Femur (tissue), 1 donor: Measurements from ENCODE around the gene SPECC1.
"Not testable (repeated sequence)": the region's sequence is repeated elsewhere in the genome, so short reads cannot be mapped to it uniquely, and the experiment has no call there.

Source experiments
- DNase-seq: peaks from one replicate; pipeline ENCODE4 v3.0.0-alpha.2; 2017

Gene SPECC1

GRCh38 chr17:20010099-20010863 lies 1.1 kb downstream of the SPECC1 start:
- peak; percentile 71 for DNase-seq

GRCh38 chr17:20010936-20011335 lies 1.8 kb downstream of the SPECC1 start:
- no peak for DNase-seq

- no peak for DNase-seq
Observed at GRCh38 chr17:20012017-20012536, 2.9 kb downstream of the SPECC1 start.

DNA sequence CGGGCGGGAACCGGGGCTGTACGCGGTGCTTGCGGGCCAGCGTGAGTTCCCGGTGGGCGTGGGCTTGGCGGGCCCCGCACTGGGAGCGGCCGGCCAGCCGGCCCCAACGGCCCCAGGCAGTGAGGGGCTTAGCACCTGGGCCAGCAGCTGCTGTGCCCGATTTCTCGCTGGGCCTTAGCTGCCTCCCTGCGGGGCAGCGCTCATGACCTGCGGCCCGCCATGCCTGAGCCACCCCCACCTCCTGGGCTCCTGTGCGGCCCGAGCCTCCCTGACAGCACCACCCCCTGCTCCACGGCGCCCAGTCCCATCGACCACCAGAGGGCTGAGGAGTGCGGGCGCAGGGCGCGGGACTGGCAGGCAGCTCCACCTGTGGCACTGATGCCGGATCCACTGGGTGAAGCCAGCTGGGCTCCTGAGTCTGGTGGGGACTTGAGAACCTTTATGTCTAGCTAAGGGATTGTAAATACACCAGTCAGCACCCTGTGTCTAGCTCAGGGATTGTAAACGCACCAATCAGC lies 7.4 kb downstream of the SPECC1 start:
- DNase-seq = not testable (repeated sequence)

DNA sequence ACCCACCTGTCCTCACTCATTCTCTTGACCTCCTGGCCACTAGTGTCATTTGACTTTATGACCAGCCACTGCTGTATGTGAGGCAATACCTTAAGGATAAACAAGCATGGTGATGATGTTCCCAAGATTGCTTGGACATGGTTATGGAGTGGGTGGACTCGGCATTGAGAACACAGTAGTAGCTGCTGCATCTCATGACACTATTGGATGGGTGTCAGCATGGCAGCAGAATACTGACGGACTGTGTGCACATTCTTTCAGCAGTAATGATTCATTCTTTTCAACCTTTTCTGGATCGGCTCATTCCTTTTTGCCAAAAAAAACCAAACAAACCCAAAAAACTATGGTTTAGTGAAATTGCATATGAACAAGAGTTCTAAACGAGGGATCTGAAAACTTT lies 13.5 kb downstream of the SPECC1 start:
- DNase-seq = no peak

DNA sequence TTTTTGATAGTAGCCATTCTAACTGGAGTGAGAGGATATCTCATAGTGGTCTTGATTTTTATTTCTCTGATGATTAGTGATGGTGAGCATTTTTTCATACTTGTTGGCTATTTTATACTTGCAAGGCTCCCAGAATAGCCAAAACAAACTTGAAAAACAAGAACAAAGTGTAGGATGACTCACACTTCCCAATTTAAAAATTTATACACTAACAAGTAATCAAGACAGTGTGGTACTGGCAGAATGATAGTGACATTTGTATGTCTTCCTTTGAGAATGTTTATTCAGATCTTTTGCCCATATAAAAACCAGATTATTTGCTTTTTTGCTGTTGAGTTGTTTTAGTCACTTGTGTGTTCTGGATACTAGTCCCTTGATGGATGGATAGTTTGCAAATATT lies 17.8 kb downstream of the SPECC1 start:
- no peak for DNase-seq

DNA sequence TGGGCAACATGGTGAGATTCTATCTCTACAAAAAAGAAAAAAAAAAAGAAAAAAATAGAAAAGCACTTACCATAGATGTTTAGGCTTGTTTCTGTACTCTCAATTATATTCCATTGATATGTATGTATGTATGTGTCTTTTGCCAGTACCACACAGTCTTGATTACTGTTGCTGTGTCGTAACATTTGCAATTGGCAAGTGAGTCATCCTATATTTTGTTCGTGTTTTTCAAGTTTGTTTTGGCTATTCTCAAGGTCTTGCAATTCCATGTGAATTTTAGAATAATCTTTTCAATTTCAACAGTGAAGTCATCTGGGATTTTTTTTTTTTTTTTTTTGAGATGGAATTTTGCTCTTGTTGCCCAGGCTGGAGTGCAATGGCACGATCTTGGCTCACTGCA lies 19.3 kb downstream of the SPECC1 start:
- no peak for DNase-seq

GRCh38 chr17:20032636-20033035 lies 23.5 kb downstream of the SPECC1 start:
- DNase-seq = no peak

- no peak for DNase-seq
Observed at GRCh38 chr17:20033415-20033814, 24.3 kb downstream of the SPECC1 start.

- no peak for DNase-seq
Observed at GRCh38 chr17:20035501-20035900, 26.3 kb downstream of the SPECC1 start.

DNA sequence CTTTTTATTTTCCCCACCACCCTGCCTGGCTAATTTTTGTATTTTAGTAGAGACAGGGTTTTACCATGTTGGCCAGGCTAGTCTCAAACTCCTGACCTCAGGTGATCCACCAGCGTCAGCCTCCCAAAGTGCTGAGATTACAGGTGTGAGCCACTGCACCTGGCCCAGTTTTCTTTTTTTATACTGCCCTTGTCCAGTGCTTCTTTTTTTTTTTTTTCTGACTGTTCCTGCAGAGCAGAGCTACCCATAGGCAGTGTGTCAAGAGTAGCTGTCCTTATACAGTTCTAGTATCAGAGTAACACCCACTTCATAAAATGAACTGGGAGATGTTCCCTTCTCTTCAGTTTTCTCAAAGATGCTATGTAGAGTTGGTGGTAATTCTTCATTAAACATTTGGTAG lies 28.1 kb downstream of the SPECC1 start:
- not testable (repeated sequence) for DNase-seq

DNA sequence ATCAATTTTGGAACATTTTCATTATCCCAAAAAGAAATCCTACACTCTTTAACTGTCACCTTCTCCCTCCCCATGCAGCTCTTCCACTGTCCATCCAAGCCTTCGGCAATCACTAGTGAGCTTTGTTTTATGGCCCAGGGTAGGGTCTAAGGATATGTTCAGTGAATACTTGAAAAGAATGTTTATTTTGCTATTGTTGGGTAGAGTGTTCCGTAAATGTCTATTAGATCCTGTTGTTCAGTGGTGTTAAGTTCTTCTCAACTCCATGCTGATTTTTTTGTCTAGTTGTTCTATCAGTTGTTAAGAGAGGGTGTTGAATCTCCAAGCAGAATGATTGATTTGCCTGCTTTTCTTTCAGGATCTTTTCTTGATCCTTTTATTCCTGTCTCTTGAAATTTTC lies 29.9 kb downstream of the SPECC1 start:
- no peak for DNase-seq

GRCh38 chr17:20040216-20040615 lies 31.1 kb downstream of the SPECC1 start:
- no peak for DNase-seq

- DNase-seq = no peak
Observed at GRCh38 chr17:20043021-20043420, 33.9 kb downstream of the SPECC1 start.

GRCh38 chr17:20045476-20045875 lies 36.3 kb downstream of the SPECC1 start:
- no peak for DNase-seq

- DNase-seq = no peak
Observed at GRCh38 chr17:20046629-20047028, 37.5 kb downstream of the SPECC1 start.

GRCh38 chr17:20051624-20052023 lies 42.5 kb downstream of the SPECC1 start:
- DNase-seq = no peak

DNA sequence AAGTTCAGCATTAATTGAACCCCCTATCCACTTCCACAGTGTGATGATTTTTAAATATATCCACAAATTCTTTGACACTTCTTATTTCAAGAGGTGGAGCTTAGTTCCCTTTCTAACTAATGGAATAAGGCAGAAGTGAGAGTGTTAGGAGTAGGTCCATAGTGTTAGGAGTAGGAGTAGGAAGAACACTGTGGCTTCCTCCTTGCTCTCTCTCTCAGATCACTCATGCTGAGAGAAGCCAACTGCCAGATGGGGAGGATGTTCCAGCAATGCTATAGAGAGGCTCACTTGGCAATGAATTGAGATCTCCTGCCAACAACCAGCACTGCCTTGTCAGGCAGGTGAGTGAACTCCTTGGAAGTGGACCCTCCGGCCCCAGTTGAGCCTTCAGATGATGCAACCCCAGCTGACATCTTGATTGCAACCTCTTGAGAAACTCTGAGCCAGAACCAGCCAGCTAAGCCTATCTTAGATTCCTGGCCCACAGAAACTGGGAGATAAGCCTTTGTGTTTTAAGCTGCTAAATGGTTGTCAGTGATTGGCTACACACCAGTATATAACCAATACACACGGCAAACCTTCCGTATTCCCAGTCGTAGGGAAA lies 44.3 kb downstream of the SPECC1 start:
- DNase-seq = no peak

GRCh38 chr17:20059728-20060188 lies 50.6 kb downstream of the SPECC1 start:
- DNase-seq = no peak

DNA sequence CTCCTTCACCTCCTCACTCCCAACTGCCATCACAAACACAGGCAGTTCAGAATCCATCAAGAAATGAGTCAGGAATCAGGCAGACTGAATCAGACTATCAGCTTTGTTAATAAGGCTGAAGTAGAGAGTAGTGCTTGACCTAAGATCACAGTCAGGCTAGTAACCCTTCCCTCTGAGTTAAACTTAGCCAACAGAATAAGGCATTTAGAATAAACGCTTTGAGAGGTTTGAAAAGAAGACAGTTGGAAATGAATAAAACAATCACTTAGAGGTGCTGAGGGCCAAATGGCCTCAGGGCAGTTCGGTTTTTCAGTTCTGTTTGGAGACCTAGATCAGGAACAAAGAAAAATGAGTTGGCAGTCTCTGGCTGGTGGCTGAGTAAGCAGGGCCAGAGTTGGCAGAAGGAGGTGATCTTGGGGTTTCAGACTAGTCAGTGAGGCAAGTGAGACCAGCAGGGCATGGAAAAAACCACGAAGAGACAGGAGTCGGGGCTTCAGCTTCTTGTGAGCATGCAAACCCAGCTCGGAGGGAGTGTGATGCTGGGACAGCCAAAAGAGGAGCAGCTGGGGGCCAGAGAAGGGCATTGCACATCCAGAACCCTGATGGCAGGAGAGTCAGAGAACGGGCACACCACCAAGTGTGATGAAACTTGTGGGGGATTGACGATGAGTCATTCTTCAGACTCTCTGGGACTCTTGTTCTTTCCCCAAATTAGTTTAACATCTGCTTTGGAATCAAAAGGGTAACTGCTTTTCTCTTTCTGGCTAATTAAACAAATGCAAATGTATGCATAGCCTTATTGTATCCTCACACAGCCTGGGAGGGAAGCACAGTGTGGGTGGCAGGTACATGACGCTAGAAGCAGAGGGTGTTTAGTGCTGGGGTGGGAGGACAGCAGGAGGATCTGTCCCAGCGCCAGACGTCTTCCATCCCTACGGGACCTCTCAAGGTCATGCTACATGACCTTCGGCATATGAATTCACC lies 54.8 kb downstream of the SPECC1 start:
- DNase-seq = peak; percentile 84

DNA sequence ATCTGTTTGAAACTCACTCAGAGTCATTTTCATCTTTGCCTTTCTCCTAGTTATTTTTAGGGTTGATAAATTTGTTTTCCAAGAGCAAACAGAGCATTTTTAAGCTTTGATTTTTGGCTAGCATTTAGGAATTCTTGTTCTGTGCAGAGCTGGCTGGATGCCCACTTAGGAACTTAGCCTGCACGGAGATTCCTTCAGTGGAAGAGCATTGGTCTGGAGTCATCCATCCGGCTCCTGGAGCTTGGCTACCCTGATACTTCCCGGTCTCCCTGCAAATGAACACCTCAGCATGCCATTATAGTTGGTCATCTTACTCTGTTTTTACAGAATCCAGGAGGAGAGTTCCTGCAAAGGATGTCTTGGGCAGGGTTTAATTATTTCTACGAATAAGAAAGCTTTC lies 57.1 kb downstream of the SPECC1 start:
- DNase-seq = peak; percentile 69

DNA sequence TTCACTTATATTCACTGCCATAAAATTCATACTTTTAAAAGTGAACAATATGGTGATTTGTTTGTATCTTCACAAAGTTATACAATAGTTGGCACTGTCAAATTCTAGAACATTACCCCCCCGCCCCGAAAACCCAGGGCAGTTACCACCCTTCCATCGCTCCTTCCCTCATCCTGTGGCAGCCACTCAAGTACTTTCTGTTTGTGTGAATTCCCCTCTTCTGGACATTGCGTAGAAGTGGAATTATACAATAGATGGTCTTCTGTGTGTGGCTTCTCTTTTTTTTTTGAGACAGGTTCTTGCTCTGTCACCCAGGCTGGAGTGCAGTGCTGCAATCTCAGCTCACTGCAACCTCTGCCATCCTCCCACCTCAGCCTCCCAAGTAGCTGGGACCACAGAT lies 58.6 kb downstream of the SPECC1 start:
- DNase-seq = no peak

GRCh38 chr17:20068445-20068844 lies 59.3 kb downstream of the SPECC1 start:
- DNase-seq = no peak
